ENCODE results near the gene UQCRC2. TPM values are rescaled to one million over a fixed set of nuclear protein-coding genes. Genes with fewer than 3 reads are reported as not detected.
A peak's percentile ranks its signal among the peaks of the same experiment; 100 is the strongest.

The UQCRC2 gene
- total and polyA plus RNA-seq, 10 of the 15 experiments (the other 5 are each of a cell fraction or from before 2014, with no cell fraction given): 256 to 563 (median 327) TPM

DNA sequence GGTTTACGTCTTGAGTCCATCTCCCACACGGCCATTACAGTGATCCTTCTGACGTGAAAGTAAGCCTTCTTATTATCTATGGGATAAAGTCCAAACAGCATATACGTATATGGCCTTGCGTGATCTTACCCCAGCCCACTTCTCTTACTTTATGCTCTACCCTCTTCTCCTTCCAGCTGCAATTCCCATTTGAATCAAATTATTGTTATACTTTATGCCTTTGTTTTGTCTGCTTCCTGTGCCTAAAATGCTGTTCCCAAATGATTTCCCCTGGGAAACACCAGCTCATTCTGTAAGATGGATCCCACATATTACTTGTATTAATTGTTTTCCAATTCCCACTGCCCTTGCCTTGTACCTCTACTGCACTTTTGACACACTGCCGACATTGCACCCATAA is 11.2 kb downstream of the UQCRC2 start:
- ChIA-PET RAD21 (ENCODE audit: unreplicated experiment) (interaction anchor here (0.8 kb wide), 1 partner anchor 13 kb away, joined by 3 read pairs; no protein-coding TSS in a partner anchor), SMC1A (ENCODE audit: uncharacterized antibody, unreplicated experiment) (interaction anchor here (1.5 to 2.7 kb wide), 4 partner anchors 8 to 22 kb away, joined by 3 to 7 read pairs (median 5); partner anchors contain the start of gene UQCRC2), POLR2A (no interaction called here), CTCF (interaction anchor here (1.0 to 2.3 kb wide), 4 partner anchors 8 to 225 kb away, joined by 3 to 10 read pairs (median 4); no protein-coding TSS in a partner anchor)
- ATAC-seq: no peak
- Histone ChIP-seq H3K4me3 (no peak overlapping the region), H3K4me2 (ENCODE audit: control insufficient read depth, insufficient read depth) (no peak overlapping the region), H3K79me2 (ENCODE audit: control insufficient read depth, insufficient read depth, low read length) (no peaks in the 10 kb centered on the region; the same call in 1 of the 2 replicates), H3K9ac (ENCODE audit: control insufficient read depth, insufficient read depth, low read length) (no peak overlapping the region), H3K9me3 (replicated peaks; ENCODE audit: control insufficient read depth, insufficient read depth, low read length) (no peaks in the 10 kb centered on the region), H2AFZ (ENCODE audit: control insufficient read depth, low read depth, low read length) (no peak overlapping the region), H3K27ac (ENCODE audit: control insufficient read depth, insufficient read depth) (no peak overlapping the region), H3K36me3 (ENCODE audit: control insufficient read depth in 2 of 2, insufficient read depth in 2 of 2, low read length in 1 of 2) (peaks cover 8 to 39% of the 10 kb centered on the region in 2 experiments), H3K4me1 (ENCODE audit: control insufficient read depth, insufficient read depth, low read length) (no peaks in the 10 kb centered on the region; the same call in 1 of the 2 replicates), H3K27me3 (replicated peaks in 1 of 2; ENCODE audit: control insufficient read depth in 2 of 2, insufficient read depth in 2 of 2, low read length in 1 of 2) (no peaks in the 10 kb centered on the region), H4K20me1 (ENCODE audit: control insufficient read depth, insufficient read depth) (no peaks in the 10 kb centered on the region)
- FAIRE-seq: peak; percentile 13
- BruUV-seq (replicated peaks): no TSS peak
- in situ Hi-C loops (cut with MboI): no loop called here
- 100% methylated on average over 6 of the region's 6 CpGs for WGBS (ENCODE audit: insufficient coverage, insufficient replicate concordance, low lambda C conversion rate, missing lambda C conversion rate)
- intact Hi-C loops (cut with micrococcal nuclease; ENCODE audit: unreplicated experiment): no loop called here
- TF ChIP-seq MTA3 (IDR thresholded peaks at IDR 0.05; ENCODE audit: borderline replicate concordance, low read length) (no peak), TARDBP (IDR thresholded peaks at IDR 0.05; ENCODE audit: borderline replicate concordance) (no peak)
- DNase-seq (ENCODE audit: low read depth, low spot score): no peak

DNA sequence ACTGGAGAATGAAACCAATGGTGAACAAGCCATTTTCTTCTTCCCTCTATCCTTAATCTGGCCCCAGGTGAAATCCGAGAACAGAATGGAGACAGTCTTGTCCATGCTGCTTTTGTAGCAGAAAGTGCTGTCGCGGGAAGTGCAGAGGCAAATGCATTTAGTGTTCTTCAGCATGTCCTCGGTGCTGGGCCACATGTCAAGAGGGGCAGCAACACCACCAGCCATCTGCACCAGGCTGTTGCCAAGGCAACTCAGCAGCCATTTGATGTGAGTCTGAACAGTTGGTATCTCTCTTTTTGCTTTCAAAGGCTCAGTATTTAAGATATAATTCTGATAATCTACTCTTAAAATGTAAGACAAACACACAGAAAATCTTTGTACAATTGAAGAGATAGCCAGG is 18.7 kb downstream of the UQCRC2 start:
- Histone ChIP-seq H3K79me2 (ENCODE audit: control insufficient read depth, insufficient read depth, low read length) (no peaks in the 10 kb centered on the region), H2AFZ (ENCODE audit: control insufficient read depth, low read depth, low read length) (no peak overlapping the region), H3K4me3 (no peak overlapping the region), H3K4me2 (ENCODE audit: control insufficient read depth, insufficient read depth) (no peak overlapping the region), H3K4me1 (ENCODE audit: control insufficient read depth, insufficient read depth, low read length) (no peaks in the 10 kb centered on the region), H3K36me3 (ENCODE audit: control insufficient read depth in 2 of 2, insufficient read depth in 2 of 2, low read length in 1 of 2) (peaks cover 8 to 28% of the 10 kb centered on the region in 2 experiments), H3K9me3 (replicated peaks; ENCODE audit: control insufficient read depth, insufficient read depth, low read length) (no peaks in the 10 kb centered on the region), H4K20me1 (ENCODE audit: control insufficient read depth, insufficient read depth) (no peaks in the 10 kb centered on the region), H3K9ac (ENCODE audit: control insufficient read depth, insufficient read depth, low read length) (no peak overlapping the region), H3K27ac (ENCODE audit: control insufficient read depth, insufficient read depth) (no peak overlapping the region), H3K27me3 (replicated peaks in 1 of 2; ENCODE audit: control insufficient read depth in 2 of 2, insufficient read depth in 2 of 2, low read length in 1 of 2) (no peaks in the 10 kb centered on the region)
- CTCF ChIA-PET: no interaction called here
- DNase-seq (ENCODE audit: low read depth, low spot score) (no peak), FAIRE-seq (no peak), ATAC-seq (no peak)
- in situ Hi-C loops (cut with MboI): no loop called here
- POLR2A ChIA-PET: no interaction called here
- BruUV-seq (replicated peaks): no TSS peak
- SMC1A ChIA-PET (ENCODE audit: uncharacterized antibody, unreplicated experiment): no interaction called here
- WGBS (ENCODE audit: insufficient coverage, insufficient replicate concordance, low lambda C conversion rate, missing lambda C conversion rate): 100% methylated on average over 4 of the region's 4 CpGs
- intact Hi-C loops (cut with micrococcal nuclease; ENCODE audit: unreplicated experiment): no loop called here
- TF ChIP-seq GABPA (IDR thresholded peaks at IDR 0.05; ENCODE audit: low read depth) (no peak), ZNF217 (IDR thresholded peaks at IDR 0.05) (no peak), ETV6 (conservative IDR thresholded peaks at IDR 0.05 in 1 of 2, IDR thresholded peaks at IDR 0.05 in 1 of 2; ENCODE audit: borderline replicate concordance in 1 of 2, low read depth in 1 of 2) (no peak)
- TF ChIP-seq, protein P1, sequence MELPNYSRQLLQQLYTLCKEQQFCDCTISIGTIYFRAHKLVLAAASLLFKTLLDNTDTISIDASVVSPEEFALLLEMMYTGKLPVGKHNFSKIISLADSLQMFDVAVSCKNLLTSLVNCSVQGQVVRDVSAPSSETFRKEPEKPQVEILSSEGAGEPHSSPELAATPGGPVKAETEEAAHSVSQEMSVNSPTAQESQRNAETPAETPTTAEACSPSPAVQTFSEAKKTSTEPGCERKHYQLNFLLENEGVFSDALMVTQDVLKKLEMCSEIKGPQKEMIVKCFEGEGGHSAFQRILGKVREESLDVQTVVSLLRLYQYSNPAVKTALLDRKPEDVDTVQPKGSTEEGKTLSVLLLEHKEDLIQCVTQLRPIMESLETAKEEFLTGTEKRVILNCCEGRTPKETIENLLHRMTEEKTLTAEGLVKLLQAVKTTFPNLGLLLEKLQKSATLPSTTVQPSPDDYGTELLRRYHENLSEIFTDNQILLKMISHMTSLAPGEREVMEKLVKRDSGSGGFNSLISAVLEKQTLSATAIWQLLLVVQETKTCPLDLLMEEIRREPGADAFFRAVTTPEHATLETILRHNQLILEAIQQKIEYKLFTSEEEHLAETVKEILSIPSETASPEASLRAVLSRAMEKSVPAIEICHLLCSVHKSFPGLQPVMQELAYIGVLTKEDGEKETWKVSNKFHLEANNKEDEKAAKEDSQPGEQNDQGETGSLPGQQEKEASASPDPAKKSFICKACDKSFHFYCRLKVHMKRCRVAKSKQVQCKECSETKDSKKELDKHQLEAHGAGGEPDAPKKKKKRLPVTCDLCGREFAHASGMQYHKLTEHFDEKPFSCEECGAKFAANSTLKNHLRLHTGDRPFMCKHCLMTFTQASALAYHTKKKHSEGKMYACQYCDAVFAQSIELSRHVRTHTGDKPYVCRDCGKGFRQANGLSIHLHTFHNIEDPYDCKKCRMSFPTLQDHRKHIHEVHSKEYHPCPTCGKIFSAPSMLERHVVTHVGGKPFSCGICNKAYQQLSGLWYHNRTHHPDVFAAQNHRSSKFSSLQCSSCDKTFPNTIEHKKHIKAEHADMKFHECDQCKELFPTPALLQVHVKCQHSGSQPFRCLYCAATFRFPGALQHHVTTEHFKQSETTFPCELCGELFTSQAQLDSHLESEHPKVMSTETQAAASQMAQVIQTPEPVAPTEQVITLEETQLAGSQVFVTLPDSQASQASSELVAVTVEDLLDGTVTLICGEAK (IDR thresholded peaks at IDR 0.05; ENCODE audit: borderline replicate concordance): no peak
- RAD21 ChIA-PET (ENCODE audit: unreplicated experiment): interaction anchor here (1.1 kb wide), 1 partner anchor 106 kb away, joined by 3 read pairs; no protein-coding TSS in a partner anchor
